Measurements from ENCODE around the gene POLR1E.
"Not testable (repeated sequence)": the region's sequence is repeated elsewhere in the genome, so short reads cannot be mapped to it uniquely, and the experiment has no call there.

Gene POLR1E

DNA sequence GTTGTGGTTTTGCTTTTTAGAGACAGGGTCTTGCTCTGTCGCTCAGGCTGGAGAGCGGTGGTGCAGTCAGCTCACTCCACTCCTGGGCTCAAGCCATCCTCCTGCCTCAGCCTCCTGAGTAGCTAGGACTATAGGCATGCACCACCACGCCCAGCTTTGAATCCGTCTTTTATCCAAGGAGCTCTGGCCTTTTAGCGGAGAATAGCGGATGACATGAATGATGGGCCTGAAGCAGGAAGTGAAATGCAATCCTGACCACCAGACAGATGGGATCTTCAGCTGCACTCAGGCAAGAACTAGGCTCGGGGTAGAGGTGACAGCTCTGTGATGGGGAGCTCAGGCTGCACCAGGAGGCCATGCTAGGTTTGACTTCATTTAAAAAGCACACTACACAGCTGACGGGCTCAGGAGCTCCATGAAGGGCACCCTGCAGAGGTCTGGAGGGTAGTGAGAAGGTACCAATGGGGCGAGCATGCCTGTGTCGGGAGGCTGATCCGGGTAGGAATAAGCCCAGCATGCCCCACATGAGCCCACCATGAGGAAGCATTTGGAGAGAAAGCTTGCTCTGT is 21.9 kb downstream of the POLR1E start:
- DNase-seq: no peak

DNA sequence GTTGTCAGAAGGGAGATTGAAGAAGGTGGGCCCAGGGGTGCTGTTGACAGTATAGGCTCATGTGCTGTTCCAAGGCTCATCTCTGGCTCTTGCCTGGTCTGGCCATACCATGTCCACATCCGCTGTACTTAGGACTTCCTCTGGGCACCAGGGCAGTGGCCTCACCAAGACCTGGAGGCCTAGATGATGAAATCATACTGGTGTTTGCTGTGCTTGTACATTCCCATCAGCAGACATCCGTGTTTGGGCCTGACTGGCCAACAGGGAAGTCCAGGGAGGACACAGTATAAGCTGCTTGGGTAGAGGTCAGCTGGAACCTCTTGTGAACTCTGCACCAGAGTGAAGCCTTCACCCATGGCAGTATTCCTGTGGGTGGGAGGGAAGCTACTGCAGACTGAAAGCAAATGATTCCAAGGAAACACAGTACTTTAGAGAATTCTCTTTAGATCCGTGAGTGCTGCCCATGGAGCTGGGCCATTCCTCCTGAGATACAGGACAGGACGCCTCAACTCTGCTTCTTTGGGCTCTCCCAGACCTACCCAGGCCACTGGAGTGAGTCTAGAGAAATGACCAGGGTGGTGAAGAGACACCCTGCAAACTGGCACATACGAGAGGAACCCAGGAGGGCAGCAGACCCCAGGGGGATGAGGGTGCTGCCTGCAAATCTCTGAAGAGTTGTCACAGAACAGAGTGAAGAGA is 22.5 kb downstream of the POLR1E start:
- no peak for DNase-seq

DNA sequence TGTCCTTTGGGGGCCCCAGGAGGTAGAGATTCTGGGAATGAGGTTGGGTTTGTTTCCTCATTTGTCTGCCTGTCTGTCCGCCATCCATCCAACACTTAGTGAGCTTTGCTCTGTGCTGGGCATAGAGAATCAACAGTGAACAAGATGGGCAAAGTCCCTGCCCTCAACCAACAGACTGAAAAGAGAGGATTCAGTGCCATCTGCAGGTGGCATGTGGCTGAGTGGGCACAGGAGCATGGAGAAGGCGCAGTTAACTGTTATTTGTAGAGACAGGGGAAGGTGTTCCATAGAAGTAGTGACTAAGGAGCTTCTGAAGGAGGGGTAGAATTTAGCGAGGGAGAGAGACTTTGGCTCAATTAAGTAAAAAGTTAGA is 23.1 kb downstream of the POLR1E start:
- no peak for DNase-seq

DNA sequence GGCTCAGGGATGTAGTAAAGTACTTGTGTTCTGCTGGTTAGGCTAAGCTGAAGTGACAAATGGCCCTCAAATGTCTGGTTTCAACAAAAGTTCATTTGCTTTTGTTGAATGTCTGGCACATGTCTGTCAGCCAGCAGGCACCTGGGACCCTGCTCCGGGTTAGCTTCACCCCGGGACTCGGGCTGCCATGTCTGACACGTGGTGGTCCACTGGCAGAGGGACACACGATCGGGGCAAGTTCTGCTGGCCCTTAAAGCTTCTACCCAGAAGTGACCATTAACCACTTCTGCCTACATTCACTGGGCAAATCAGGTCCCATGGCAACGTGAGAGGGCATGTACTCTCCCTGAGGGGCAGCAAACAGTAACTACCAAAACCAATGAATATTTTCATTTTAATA is 23.8 kb downstream of the POLR1E start:
- no peak for DNase-seq

DNA sequence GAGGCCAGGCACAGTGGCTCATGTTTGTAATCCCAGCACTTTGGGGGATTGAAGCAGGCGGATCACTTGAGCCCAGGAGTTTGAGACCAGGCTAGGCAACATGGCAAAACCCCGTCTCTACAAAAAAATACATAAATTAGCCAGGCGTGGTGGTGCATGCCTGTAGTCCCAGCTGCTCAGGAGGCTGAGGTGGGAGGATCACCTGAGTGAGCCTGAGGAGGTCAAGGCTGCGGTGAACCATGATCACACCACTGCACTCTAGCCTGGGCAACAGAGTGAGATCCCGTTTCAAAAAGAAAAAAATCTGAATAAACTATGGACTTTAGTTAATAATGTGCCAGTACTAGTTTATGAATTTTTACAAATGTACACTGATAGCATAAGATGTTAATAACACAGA is 24.3 kb downstream of the POLR1E start:
- not testable (repeated sequence) for DNase-seq

DNA sequence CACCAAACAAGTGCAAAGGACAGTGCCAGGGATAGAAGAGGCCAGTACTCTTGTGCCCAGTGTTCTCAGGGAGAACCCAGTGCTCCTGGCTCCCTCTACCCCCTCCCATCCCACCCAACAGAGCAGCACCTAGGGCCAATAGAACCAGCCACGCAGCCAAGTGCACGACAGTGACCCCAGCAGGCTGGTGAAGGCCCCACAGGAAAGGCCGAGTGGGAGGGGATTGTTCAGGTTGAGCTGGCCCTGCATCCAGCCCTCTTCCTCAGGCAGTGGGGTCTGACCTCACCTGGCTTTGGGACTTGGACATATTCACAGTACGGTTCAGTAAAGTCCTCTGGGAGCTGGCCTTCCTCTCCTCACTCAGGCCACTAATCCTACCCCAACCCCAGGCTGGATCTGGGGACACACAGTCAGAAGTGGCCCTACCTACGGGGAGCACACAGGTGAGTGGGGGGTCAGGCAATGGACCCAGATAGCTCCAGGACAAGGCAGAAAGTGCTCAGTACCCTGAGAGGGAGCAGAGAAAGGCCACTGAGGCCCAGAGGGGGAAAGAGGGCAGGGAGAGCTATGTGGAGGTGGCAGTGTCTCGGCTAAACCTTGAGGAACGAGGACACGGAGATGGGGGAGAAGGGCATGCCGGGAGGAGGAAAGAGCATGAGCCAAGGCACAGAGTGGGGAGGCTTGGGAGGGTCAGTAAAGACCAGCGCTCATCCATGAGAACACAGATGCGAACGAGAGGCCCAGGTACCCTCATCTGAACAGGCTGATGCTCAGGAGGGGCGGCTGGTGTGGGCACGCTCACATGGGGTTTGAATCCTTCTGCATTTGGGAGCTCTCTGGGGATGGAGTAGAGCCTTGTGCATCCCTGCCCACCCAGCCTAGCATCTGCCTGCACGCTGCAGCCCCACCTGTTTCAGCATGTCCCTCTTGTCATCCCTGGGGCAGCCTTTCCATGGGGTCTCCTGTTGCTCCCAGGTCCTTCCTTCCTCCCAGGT is 25.6 kb downstream of the POLR1E start:
- no peak for DNase-seq

DNA sequence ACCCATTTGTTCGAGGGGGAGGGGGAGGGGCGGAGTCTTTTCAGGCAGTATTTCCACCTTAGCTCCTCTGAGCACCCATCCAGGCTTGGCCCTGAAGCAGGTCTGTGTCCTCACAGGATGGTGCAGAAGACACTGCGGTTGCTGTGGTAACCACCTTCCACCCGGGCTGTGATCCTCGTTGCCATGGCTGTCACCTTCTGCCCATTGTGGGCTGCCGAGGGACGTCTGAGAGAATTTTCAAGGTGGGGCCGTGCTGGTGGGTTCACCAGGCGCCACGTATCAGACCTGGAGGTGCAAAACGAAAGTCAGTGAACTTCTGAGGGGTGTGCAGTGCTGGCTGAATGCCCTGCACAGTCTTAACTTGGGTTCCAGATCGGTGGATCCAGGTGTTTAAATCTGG is 26.7 kb downstream of the POLR1E start:
- DNase-seq: no peak

DNA sequence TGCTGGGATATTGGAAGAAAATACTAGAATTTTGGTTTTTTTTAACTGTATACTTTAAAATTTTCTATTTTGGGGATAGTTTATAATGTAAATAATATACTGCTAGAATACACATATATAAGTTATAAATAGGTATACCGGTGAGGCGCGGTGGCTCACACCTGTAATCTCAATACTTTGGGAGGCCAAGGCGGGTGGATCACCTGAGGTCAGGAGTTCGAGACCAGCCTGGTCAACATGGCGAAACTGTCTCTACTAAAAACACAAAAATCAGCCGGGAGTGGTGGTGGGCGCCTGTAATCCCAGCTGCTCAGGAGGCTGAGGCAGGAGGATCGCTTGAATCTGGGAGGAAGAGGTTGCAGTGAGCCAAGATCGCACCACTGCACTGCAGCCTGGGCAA is 28.7 kb downstream of the POLR1E start:
- not testable (repeated sequence) for DNase-seq

DNA sequence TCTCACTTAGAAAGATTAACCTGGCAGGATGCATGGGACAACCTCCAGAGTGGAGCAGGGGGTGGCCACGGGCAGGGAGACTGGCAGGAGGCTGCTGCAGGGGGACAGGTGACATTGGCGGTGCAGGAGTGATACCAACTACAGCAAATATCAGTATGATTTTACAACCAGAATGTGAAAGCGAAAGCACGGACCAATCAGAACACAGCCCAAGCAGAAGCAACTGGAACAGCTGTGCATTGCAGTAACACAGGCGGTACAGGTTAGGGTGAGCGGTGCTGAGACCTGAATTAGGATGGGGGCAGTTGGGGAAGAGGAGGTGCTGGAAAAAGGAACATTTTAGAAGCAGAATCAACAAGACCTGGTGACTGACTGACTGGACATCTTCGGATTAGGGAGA is 29.3 kb downstream of the POLR1E start:
- DNase-seq: no peak

DNA sequence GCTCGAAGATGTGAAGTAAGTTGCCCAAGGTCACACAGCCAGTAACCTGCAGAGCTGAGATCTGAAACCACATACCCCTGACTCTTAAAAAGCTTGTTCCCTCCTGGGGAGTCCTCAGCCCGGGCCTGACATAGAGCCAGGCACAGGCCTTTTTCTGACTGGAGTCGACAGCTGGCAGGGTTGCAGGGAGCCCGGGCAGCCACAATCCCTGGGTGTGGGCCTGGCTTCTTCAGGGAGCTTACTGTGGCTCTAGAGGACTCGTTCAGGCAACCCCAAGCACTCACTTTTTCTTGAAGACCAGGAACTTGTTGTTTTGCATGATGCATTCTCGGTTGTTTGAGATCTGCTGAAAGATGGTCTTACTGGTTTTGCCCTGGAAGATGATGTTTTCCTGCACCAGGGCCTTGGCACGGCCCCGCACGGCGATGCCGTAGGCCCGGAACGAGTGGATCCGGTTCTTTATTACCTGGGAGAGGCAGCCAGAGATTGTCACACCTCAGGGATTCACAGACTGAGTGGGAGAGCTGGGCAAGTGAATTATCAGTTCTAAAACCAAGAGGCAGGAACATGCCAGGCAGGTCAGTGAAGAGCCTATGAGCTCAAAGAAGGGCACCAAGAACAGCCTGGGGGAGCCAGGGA is 30.0 kb downstream of the POLR1E start:
- no peak for DNase-seq

DNA sequence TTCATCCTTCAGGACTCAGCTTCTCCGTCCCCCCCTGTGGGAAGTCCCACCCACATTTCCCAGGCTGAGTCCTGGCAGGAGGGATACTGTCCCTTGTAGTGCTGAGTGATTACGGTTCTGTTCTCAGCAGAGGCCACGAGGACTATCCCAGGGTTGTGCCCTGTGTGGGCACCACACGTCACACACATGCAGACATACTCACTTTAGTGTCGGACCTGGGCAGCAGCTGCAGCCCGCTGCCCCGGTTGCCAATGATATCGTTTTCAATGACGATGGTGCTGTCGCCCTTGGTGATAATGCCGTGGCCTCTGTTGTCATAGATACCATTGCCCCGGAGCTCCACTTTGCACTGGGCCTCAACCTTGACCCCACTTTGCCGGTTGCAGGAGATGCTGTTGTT is 32.2 kb downstream of the POLR1E start:
- no peak for DNase-seq

DNA sequence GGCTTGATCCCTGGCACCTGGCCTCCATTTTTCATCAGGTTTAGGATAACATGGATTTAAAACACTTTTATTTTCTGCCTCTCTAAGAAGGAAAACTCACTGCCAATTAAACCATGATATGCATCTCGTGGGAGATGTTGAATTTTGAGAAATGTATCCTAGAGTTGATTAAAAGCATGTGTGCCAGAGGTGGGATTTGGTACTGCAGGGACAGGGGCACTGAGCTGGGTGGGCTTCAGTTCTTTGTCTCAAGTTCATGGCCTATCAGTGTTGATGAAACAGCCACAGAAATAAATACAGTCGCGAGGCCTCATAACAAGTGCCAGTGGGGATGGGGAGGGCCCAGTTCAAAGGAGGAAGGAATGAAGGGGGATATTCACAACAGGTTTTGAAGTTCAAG is 34.9 kb downstream of the POLR1E start:
- no peak for DNase-seq

DNA sequence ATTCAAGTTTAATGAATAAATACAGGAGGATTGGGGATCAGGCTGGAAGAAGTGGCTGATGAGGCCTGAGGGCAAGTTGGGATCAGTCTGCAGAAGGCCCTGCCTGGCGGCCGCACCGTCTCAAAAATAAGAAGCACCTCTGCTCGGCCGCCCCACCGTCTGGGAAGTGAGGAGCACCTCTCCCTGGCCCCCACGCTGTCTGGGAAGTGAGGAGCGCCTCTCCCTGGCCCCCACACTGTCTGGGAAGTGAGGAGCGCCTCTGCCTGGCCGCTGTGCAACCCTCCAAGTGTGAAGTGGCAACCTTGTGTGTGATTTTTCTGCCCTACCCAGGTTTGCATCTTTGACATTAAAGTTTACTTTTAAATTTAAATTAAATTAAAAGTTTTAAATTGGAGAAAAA is 35.4 kb downstream of the POLR1E start:
- no peak for DNase-seq

DNA sequence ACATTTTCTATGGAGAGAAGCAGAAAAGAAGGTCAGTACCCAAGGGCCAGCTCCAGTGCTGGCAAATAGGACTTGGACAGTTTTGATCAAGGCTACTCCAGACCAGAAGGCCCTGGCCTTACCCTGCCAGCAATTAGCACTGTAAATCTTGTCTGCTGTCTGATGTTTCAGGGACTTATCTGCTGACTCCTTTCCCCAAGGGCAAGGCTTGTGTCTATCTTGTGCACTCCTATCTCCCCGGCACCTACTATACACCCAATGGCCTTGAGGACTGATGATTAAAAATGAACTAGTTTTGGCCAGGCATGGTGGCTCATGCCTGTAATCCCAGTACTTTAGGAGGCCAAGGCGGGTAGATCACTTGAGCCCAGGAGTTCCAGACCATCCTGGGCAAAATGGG is 37.2 kb downstream of the POLR1E start:
- DNase-seq: no peak

DNA sequence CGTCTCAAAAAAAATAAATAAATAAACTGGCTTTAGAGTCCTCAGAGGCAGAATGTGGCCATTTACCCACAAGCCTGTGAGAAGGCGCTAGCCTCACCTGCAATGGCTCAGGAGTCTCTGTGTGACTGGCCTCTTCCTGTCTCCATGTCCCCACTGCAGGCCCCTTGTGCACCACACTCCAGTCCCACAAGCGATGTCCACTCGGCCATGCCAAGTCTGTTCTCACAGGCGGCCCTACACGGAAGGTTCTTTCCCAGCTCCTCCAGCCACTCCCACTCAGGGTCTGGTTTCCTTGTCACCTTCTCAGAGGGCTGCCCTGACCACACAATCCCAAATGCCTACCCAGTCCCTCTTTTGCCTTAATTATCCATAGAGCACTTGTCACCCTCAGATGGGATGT is 38.2 kb downstream of the POLR1E start:
- DNase-seq: no peak

DNA sequence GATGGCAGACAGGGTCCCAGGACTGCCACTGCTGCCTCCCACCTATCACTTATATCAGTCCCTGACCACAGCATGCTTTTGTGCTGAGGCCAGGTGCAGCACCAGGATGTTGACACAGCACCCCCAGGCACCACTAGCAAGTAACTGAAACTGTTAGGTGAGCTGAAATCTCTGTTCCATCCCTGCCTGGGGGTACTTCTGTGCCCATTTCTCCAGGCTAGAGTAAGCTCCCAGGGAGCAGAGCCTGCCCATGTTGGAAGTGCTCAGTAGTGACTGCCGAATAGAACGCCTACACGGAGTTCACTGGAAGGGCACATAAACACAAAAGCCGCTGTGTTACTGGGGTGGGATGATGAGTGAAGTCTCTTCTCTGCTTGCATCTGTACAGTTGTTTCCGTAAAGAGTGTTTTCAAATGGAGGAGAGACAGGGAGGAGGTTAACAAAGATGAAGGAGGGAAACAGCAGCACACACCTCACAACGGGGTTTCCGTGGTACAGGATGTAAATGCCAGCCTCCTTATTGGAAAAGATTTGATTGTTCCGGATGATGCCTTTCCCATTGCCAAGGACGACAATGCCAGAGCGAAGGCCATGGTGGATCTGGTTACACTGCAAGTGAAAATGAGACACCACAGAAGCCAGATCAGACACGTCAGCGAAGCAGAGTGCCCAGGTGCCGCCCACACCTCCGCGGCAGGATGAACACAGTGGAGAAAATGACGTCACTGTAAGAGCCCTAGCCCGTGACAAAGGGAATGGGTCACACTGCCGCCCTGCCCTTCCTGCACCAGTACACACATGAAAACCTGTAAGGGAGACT is 43.1 kb downstream of the POLR1E start:
- DNase-seq: no peak

DNA sequence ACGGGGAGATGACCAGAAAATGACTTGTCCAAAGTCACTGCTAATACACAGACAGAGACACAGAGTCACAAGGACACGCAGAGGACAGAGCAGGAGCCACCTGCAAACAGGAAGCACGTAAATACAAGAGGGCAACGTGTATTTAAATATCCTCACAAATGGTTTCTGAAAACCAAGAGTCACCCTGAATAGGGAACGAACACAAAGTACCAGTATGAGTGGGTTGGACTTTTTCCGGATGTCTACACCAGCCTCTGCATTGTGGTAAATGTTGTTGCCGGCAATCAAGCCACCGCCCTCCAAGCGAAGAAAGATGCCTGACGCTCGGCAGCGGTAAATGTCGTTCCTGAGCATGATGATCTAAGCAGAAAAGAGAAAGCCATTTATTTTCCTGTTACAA is 46.0 kb downstream of the POLR1E start:
- no peak for DNase-seq

DNA sequence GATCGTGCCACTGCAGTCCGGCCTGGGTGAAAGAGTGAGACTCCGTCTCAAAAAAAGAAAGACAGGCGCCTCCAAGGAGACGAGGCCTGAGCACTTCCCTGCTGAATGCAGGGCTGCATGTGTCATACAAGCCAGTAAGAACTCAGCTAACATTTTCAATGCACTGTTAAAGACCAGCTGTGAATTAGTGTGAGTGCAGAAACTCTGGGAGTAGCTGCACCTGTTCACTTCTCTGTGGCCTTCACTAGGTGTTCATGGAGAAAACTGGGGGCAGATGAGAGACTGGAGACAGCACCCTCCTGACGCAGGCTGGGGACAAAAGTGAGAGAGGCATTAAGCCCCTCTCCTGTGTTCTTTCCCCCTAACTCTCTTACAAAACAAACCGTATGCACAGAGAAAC is 48.7 kb downstream of the POLR1E start:
- DNase-seq: no peak

DNA sequence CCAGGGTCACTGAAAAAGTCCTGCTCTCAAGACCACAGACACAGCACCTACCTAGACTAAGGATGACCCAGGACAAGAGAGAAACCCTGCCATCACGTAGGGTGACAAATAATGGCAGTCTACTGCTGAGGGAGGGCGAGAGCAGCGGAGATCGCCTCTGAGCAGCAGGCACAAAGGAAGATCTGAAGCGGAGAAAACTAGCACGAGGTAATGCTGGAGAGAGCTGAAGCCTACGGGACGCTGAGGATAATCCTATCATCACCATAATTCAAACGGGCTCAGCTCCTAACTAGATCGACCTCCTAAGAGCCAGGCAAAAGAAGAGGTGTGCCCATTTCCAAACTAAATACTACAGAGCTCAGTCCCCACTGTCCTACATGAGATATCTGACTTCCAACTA is 49.2 kb downstream of the POLR1E start:
- no peak for DNase-seq

DNA sequence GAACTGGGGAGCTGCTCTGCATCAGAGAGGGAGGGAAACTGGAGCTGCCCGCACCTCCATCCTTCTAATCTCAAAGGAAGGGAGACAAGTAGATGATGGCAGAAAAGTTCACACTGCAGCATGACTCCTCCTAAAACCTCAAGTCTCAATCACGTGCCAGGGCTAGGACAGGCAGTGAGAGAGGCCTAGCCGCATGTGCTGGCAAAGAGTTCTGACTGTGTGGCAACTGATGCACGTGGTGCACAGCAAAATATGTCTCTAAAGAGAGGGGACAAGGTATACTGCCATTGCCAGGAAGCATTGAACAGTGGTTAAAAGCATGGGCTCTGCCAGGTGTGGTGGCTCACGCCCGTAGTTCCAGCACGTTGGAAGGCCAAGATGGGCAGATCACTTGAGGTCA is 52.4 kb downstream of the POLR1E start:
- DNase-seq: no peak

DNA sequence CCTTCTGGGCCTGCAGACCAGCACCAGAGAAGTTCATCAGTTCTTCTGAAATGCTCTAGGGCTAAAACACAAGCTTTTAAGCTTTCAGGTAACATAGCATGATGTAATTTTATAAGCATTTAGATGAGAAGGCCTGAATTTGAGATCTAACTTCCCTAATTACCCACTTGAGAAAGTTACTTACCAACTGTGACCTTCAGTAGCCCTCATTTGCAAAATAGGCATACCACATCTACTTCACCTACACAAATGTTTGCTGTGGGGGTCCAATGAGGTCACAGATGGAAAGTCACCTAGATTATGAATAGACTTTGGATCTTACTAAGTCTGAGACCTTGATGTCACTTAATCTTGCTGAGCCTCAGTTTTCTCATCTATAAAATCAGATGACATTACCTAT is 53.9 kb downstream of the POLR1E start:
- DNase-seq: no peak

DNA sequence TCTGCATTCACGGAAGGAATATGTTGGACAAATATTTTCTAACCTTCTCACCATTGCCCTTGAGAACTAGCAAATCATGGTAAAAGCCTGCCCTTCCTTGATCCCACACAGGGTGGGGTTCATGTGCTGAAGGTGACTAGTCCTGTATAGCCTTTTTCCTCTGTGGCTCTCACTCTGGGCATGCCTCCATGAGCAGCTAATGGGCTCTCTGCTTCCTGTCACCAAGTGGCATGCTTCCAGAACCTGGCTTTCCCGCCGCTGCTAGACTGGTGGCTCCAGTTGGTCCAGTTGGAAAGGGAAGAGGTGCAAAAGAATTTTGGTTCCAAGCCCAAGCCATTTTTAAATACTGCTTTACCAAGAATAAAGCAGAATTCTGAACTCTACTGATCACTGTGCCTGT is 54.9 kb downstream of the POLR1E start:
- DNase-seq: no peak

DNA sequence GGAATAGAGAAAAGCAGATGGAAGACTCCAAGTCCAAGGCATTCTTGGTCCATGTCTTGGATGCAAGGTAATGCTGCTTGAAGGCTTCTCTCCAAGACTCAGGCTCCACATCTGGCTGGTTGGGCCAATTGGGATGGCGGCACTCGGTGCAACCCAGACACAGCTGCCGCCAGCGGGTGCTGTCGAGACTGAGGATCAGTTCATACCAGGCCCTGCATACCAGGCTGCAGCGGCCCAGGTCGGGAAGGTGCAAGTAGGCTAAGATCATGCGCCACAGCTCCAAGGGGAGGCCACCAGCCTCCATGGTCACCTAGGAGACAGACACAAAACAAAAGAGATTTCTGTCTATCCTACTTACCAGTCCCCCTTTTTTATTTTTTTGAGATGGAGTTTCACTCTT is 55.7 kb downstream of the POLR1E start:
- no peak for DNase-seq
